Adrenal gland (tissue), 5 donors: ENCODE data around the gene LNPK.

Experiments
- POLR2A ChIP-seq, 2 donors: fragments of 450-650 bp; IDR thresholded peaks; one replicate each; pipeline ENCODE4 v1.6.1; 2017; ENCODE audit warnings: antibody characterized with exemption in 2 of 2, mild to moderate bottlenecking in 2 of 2, moderate library complexity in 1 of 2
- TF ChIP-seq, protein P1 (sequence below), 6 experiments: fragments of 450-650 bp in 4 of 6; fragments of 200-600 bp in 2 of 6; sonication (generic) in 1 of 6; IDR thresholded peaks; 1 replicate in 5 of 6; 2 replicates in 1 of 6; pipeline versions ENCODE4 v1.5.1 to v1.8.0; 2016 to 2021; ENCODE audit warnings: antibody characterized with exemption in 6 of 6, mild to moderate bottlenecking in 2 of 6, moderate library complexity in 1 of 6
- donor health status: DM: no; HTN: no; CAD: no.

- TF ChIP-seq, protein P1, sequence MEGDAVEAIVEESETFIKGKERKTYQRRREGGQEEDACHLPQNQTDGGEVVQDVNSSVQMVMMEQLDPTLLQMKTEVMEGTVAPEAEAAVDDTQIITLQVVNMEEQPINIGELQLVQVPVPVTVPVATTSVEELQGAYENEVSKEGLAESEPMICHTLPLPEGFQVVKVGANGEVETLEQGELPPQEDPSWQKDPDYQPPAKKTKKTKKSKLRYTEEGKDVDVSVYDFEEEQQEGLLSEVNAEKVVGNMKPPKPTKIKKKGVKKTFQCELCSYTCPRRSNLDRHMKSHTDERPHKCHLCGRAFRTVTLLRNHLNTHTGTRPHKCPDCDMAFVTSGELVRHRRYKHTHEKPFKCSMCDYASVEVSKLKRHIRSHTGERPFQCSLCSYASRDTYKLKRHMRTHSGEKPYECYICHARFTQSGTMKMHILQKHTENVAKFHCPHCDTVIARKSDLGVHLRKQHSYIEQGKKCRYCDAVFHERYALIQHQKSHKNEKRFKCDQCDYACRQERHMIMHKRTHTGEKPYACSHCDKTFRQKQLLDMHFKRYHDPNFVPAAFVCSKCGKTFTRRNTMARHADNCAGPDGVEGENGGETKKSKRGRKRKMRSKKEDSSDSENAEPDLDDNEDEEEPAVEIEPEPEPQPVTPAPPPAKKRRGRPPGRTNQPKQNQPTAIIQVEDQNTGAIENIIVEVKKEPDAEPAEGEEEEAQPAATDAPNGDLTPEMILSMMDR (IDR thresholded peaks at IDR 0.05), result no peak
- no peak for TF ChIP-seq POLR2A (IDR thresholded peaks at IDR 0.05)
These were observed 28.7 kb downstream of the LNPK start for GRCh38 chr2:175973373-175973772.
